CD4-positive, alpha-beta T cell treated with Interleukin-17A for 4 hours (primary cell): ENCODE measurements around the gene MTIF3.

Experiments used
- DNase-seq: peaks from one replicate; pipeline ENCODE4 v3.0.0-alpha.2; 2020; ENCODE audit warnings: mixed read lengths

MTIF3 gene

GRCh38 chr13:27449936-27450828 is at the start of gene MTIF3:
MTIF3 (minus strand) TSS chr13:27450564; CDS start chr13:27440448, 10,116 bp downstream.
- DNase-seq: peak; percentile 98

- DNase-seq: no peak
Measured at GRCh38 chr13:27497563-27498230, 47.3 kb upstream of the MTIF3 start.

DNA sequence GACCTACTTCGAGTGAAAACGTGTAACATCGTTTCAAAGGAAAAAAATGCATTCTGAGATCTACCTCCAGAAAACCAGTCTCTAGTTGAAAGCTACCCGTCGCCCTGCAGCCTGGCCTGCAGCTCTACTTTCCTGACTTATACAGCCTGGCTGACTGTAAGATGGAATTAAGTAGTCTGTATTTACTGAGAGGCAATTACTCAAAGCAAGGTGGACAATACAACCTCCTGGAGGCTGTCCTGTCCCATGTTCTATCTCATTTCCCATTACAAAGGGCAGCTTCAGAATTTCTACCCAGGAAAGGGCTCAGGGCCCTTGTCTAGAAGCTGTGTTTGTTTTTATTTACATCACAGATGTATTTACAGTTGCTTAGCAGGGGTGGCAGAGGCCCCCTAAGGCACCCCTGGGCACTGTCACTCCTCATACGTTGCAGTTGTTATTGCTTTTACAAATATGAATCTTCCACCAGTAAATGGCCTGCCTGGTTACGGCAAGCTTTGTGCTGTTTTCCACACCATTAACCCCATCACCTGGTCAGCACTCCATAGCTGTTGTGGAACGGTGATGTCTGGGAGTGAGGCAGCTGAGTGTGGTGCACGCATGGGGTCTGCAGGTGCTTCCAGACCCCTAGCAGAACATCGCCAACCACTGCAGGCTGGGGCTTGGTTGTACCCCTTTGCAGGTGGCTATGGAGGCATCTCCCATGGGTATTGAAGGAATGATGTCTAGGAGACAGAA is 46.3 kb upstream of the MTIF3 start:
- no peak for DNase-seq

DNA sequence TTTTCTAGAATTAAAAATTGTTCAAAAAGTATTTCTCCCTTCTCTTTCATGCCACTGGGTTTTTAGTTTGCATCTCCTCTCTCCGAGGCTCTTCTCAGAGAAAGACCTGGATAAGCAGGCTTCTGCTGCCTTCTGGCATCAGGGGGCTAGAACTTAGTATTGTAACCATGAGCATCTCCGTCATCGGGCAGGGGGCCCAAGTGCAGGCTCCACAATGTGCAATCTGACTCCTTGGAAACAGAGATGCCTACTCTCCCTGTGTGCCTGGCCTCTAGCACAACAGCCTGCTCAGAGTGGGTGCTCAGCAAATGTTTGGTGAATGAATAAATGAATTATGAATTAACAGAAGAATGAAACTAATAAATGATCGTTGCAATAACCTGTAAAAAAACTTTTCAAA is 45.6 kb upstream of the MTIF3 start:
- no peak for DNase-seq

DNA sequence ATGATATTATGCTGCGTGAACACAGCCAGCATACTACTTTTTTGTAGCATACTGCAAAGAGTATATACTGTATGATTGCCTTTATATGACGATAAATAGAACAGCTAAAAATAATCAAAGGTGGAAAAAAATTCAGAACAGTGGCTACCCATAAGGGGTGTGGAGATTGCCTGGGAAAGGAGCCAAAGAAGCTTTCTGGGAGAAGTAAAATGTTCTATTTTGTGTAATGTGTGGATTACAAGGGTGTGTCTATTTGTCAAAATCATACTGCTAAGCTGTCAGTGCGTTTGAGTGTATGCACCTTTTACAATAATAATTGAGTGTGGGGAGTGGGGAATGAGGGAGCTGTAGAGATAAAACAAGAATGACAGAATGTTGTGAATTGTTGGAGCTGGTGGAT is 45.2 kb upstream of the MTIF3 start:
- DNase-seq: no peak

- DNase-seq: no peak
Measured at GRCh38 chr13:27493981-27494380, 43.6 kb upstream of the MTIF3 start.

GRCh38 chr13:27489456-27489855 is 39.1 kb upstream of the MTIF3 start:
- DNase-seq: no peak

GRCh38 chr13:27487776-27488175 is 37.4 kb upstream of the MTIF3 start:
- no peak for DNase-seq

- DNase-seq: no peak
Measured at GRCh38 chr13:27483421-27483820, 33.1 kb upstream of the MTIF3 start.

- no peak for DNase-seq
Measured at GRCh38 chr13:27482983-27483382, 32.6 kb upstream of the MTIF3 start.

DNA sequence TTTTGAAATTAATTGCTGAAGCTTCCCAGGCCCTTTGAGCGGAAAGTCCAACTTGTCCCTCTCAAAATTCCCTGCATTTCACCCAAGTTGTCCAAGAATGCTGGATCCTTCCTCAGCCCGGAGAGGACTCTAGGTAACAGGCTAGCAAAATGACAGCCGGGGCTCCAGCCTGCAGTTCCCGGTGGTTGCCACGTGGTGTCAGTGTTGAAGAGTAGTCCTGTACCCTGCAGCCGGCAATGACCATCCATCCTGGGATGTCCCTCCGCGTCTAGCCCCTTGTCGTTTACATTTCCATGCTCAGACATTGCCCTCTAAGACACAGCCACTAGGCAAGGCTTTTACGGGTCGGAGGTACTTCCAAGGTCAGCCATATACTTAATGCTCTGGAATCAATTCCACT is 31.4 kb upstream of the MTIF3 start:
- DNase-seq: peak; percentile 30

DNA sequence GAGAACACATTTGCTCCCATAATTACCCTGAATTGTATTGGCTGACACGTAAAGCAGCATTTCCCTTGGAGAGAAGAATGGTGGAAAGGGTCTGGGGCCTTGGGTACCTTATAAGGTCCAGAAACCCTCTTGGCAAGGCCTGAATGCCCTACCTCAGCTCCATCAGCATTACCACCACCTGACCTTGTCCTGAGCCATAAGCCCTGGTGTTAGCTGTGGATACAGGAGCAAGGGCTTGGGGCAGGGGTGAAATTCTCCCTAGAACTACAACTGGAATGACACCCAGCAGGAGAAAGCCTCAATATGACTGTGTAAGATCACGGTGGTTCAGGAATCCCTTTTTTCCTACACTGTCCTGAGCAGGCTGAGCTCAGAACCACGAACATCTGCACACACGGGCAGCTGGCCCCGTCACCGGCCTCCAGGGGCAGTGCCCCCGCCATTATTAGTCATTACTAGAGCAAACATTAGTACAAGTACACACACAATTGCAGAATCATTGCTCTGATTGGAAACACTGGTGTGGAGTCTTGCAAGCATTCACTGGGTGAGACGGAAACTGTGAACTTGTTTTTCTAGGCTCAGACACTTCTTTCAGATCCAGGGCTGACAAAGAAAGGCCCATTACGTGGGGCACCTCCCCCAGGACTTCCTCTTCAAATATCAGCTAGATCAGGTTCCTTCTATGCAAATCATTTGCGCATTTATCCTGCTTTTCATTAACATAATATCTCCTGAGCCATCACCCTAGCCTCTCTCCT is 26.8 kb upstream of the MTIF3 start:
- peak; percentile 31 for DNase-seq

DNA sequence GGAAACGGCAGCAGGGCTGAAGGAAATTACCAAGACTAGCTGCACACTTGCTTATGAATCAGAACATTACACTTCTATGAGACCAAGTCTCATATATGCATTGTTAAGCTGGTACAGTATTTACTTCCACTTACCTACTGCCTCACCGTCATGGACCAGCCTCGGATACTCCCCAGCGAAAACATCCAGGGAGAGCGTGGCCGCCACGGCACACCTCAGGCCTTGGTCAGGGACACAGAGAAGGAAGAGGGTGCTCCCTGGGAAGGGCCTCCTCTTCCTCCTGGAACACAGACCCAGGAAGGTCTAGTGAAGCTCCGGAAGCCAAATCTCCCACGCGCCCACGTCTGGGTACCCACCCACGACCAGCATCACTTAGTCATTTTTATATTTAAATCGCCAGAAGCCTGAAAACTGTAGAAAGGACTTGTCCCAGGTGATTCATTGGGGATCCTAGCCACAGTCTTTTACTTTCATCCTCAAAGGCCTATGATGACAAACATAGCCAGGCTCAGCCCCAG is 24.4 kb upstream of the MTIF3 start:
- DNase-seq: no peak

DNA sequence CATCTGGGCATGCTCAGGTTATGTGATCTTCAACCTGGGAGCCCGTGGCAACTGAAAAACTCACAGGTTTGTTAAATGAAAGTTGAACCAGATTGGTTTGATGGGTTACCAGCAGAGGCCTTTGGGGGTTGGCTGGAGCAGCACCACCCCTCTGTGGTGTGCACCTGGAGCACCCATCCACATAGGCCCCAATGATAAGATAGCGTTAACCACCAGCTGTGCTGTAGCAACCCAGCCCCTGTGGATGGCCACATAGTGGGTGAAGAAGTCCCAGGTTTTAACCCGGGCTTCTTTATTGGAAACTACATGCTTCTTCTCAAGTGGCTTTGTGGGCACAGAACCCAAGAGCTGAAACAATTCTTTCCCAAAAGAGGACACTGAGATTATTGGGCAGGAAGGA is 22.6 kb upstream of the MTIF3 start:
- DNase-seq: no peak

DNA sequence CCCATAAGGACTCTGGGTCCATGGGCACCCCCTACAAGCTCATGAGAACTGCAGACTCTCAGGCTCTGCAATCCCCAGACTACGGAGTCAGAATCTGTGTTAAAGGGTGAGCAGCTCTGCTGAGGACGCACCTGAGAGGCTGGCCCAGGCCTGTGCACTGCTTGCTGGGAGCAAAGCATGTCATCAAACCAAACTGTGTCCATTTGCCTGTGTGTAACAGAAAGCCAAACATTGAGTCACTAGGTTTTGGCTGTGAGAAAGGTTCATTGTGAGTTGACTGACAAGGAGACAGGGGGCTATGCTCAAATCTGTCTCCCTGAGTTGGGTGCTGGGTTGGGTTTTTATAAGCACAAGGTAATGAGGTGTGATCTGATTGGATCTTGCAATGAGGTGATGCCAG is 22.1 kb upstream of the MTIF3 start:
- no peak for DNase-seq

DNA sequence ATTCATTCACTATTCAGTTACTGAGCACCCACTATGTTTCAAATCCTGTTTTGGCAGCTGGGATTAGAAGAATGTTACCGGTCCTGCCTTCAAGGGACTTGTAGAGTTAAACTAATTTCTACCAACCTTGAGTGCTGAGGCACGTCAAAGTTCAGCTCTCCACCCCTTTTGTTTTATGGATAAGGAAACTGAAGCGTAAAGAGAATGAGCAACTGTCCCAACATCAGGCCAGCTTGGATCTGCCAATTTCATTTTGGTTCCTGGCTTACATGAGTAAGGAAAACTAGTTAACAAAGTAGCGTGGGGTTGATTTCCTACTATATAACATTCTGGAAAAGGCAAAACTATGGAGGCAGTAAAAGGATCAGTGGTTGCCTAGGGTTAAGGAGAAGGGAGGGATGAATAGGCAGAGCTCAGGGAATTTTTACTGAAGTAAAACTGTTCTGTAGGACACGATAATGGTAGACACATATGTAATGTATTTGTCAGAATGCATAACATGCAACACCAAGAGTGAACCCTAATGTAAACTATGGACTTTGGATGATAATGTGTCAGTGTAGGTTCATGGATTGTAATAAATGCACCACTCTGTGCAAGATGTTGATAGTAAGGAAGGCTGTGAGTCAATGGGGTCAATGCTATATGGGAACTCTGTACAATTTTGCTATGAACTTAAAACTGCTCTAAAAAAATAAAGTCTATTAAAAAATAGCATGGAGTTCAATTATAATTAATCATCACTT is 19.9 kb upstream of the MTIF3 start:
- DNase-seq: no peak

GRCh38 chr13:27466513-27466912 is 16.1 kb upstream of the MTIF3 start:
- no peak for DNase-seq

DNA sequence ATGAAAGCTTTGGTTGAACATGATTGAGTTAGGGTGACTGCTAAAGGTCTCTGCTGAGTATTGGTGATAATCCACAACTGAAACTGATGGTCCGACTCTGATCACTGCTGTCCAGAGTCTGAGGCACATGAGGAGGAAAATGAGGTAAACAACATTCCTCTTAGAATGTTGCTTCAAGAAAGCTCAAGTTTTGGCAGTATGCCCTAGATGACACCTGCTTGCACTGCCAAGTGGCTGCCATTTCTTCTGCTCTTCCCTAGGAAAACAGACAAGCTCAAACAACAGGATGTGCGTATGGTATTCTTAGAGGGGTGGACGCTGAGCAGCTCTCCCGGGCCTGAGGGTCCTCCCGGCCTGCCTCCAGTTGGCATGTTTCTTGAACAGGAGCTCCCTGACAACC is 15.2 kb upstream of the MTIF3 start:
- no peak for DNase-seq

GRCh38 chr13:27463500-27463899 is 13.1 kb upstream of the MTIF3 start:
- DNase-seq: no peak

DNA sequence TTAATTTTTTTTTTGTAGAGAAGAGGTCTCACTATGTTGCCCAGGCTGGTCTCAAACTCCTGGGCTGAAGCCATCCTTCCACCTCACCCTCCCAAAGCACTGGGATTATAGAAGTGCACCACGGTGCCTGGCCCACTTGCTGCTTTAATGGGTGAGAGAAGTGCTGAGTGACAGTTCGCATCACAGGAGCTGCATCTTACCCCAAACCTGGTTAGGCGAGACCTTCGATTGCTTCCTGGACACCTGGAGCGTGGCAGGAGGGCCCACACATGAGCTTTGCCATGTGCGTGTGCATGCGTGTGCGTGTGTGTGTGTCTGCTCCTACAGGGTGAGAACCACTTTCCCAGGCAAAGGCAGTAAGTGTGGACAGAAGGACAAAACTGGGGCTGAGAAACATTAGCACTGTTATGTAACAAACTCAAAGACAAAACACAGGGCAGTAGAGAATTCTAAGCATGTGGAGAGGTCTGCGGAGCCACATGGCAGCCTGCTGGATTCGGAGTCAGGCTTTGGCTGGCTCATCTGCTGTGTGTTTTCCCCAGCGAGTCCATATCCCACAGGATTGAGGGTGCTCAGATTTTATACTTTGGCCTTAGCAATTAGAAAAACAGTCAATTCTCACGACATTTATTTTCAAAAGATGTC is 11.7 kb upstream of the MTIF3 start:
- no peak for DNase-seq

- peak; percentile 28 for DNase-seq
Measured at GRCh38 chr13:27455331-27455855, 5.0 kb upstream of the MTIF3 start.
